Upper lobe of right lung (tissue), 1 donor: Measurements from ENCODE around the gene SLC6A3. TPM values are rescaled to one million over a fixed set of nuclear protein-coding genes. Genes with fewer than 3 reads are reported as not detected.
A peak's percentile ranks its signal among the peaks of the same experiment; 100 is the strongest.

Experiments
- ATAC-seq: fragments of 200-7000 bp; cut with Tn5 transposase; one replicate; pipeline ENCODE4 v1.9.1; 2020; ENCODE audit warnings: mild to moderate bottlenecking, moderate library complexity
- DNase-seq: peaks from one replicate; pipeline ENCODE4 v3.0.0-alpha.2; 2020
- H3K27ac ChIP-seq: fragments of 200-600 bp; one replicate; pipeline ENCODE4 v1.8.0; 2022
- H3K27me3 ChIP-seq: fragments of 200-600 bp; one replicate; pipeline ENCODE4 v1.8.0; 2022; ENCODE audit warnings: mild to moderate bottlenecking
- H3K36me3 ChIP-seq: fragments of 200-600 bp; one replicate; pipeline ENCODE4 v1.8.0; 2022
- H3K4me1 ChIP-seq: fragments of 200-600 bp; one replicate; pipeline ENCODE4 v1.8.0; 2022
- H3K4me3 ChIP-seq: fragments of 200-600 bp; one replicate; pipeline ENCODE4 v1.8.0; 2022; ENCODE audit warnings: mild to moderate bottlenecking
- H3K9me3 ChIP-seq: fragments of 200-600 bp; one replicate; pipeline ENCODE4 v1.8.0; 2022
- CTCF ChIP-seq: fragments of 200-600 bp; IDR thresholded peaks from one replicate; pipeline ENCODE4 v1.8.0; 2022; ENCODE audit warnings: antibody characterized with exemption
- intact Hi-C: fragments of 100-400 bp; cut with DNase I; formaldehyde crosslinking; loops from one replicate; pipeline ENCODE4 v1.11.0; 2022
- total RNA-seq: library from RNA; stranded (reverse); fragmentation: NEBNext Ultra II Directional; extraction: Animal tissue kit (Norgen Biotek cat#: 25700); gene quantifications from one replicate; pipeline ENCODE4 v1.2.1, GENCODE V29; 2021
- donor health status: DM: no; HTN: yes; CAD: no; lungs with severe emphysema.

The SLC6A3 gene
- total RNA-seq, 1 donor from 2014 or later: 0.52 TPM

- ATAC-seq (no peak), DNase-seq (no peak)
- Histone ChIP-seq H3K36me3 (no peaks in the 10 kb centered on the region), H3K4me3 (no peak overlapping the region), H3K27me3 (peaks cover 14% of the 10 kb centered on the region), H3K27ac (no peak overlapping the region), H3K9me3 (no peaks in the 10 kb centered on the region), H3K4me1 (peaks cover 9% of the 10 kb centered on the region)
- TF ChIP-seq CTCF: no peak
- intact Hi-C loops: no loop called here
These were observed 54.9 kb downstream of the SLC6A3 start for GRCh38 chr5:1390333-1390732.

DNA sequence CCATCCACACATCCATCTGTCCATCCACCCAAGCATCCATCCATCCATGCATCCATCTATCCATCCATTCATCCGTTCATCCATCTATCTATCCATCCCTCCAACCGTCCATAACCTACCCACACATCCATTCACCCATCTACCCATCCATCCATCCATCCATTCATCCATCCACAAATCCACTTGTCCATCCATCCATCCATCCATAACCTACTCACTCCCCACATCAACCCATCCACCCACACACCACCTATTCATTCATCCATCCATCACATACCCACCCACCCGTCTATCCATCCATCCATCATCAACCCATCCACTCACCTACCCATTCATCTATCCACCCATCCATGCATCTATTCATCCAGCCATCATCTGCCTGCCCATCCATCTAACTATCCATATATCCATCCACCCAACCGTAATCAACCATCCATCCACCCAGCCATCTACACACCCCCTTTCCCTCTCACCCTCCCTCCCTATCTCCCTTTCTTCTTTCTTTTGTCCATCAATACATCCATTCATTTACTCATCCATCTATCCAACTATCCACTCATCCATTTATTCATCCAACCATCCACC lies 56.8 kb downstream of the SLC6A3 start:
- no peaks in the 10 kb centered on the region for H3K36me3 ChIP-seq
- peaks cover 14% of the 10 kb centered on the region for H3K4me1 ChIP-seq
- H3K27ac ChIP-seq: no peak overlapping the region
- H3K27me3 ChIP-seq: peaks cover 10% of the 10 kb centered on the region
- intact Hi-C loops: no loop called here
- DNase-seq: no peak
- TF ChIP-seq CTCF: no peak
- no peak overlapping the region for H3K4me3 ChIP-seq
- H3K9me3 ChIP-seq: no peaks in the 10 kb centered on the region
- no peak for ATAC-seq

DNA sequence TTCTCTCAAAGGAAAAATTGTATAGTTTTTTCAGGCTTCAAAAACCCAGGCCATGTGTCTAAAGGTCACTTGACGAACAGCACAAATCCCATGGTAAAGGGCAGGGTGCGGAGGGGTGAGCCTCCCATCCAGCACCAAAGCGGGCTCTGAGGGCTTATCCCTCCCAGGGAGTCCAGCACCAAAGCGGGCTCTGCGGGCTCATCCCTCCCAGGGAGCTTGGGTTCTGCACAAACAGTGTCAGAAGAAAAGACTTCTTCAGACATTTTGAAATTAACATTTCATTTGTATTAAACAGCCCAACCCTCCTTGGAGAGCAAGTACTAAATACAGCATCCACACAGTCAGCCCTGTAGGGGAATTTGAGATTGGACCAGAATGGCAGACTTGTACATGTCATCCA lies 57.4 kb downstream of the SLC6A3 start:
- no peaks in the 10 kb centered on the region for H3K9me3 ChIP-seq
- no peak overlapping the region for H3K4me3 ChIP-seq
- DNase-seq (no peak), ATAC-seq (no peak)
- TF ChIP-seq CTCF: no peak
- intact Hi-C loops: no loop called here
- peaks cover 10% of the 10 kb centered on the region for H3K27me3 ChIP-seq
- H3K36me3 ChIP-seq: no peaks in the 10 kb centered on the region
- peaks cover 14% of the 10 kb centered on the region for H3K4me1 ChIP-seq
- H3K27ac ChIP-seq: no peak overlapping the region

DNA sequence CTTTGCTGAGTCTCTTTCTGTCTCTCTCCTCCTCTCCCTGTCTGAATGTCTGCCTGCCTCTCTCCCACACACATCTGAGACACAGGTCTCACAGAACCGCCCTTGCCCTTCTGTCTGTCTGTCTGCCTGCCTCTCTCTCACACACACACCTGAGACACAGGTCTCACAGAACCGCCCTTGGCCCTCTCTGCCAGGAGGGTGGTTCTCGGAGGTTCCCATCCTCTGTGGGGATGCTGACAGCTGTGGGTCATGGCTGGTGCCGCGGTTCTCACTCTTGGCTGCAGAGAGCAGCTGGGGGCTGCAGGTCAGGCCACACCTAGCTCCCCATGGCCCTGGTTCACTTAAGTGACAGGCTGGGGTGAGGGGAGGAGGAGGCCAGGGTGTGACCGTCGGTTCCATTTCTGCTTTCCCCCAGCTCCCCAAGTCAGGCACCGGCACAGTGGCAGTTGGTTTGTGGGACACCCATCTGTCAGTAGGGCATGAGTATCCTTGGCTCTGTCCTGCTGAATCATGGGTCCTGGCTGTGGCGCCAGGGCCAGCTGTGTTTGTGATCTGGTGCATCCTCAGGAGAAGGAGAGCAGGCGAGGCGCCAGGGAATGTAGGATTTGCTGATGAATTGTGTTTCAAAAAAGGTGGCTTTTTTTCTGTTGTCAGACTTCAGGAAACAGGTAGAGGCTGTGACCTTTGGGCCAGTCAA lies 58.0 kb downstream of the SLC6A3 start:
- Histone ChIP-seq H3K4me3 (no peak overlapping the region), H3K27me3 (peaks cover 7% of the 10 kb centered on the region), H3K9me3 (no peaks in the 10 kb centered on the region), H3K27ac (no peak overlapping the region), H3K36me3 (no peaks in the 10 kb centered on the region), H3K4me1 (peaks cover 14% of the 10 kb centered on the region)
- ATAC-seq (no peak), DNase-seq (no peak)
- intact Hi-C loops: no loop called here
- TF ChIP-seq CTCF: no peak

- H3K36me3 ChIP-seq: no peaks in the 10 kb centered on the region
- intact Hi-C loops: no loop called here
These were observed 58.9 kb downstream of the SLC6A3 start for GRCh38 chr5:1386274-1386717.

More at GRCh38 chr5:1386274-1386717, 58.9 kb downstream of the SLC6A3 start:
- Histone ChIP-seq H3K9me3 (no peaks in the 10 kb centered on the region), H3K27me3 (no peaks in the 10 kb centered on the region), H3K4me3 (peak overlapping the region; percentile 70), H3K27ac (peak overlapping the region; percentile 92), H3K4me1 (peaks cover 14% of the 10 kb centered on the region)
- DNase-seq: peak; percentile 91
- no peak for TF ChIP-seq CTCF
- ATAC-seq: peak; percentile 81
